ENCODE measurements around the gene BUB1. TPM values are rescaled to one million over a fixed set of nuclear protein-coding genes. Genes with fewer than 3 reads are reported as not detected.

BUB1 gene
- total RNA-seq, 1 donor from 2014 or later: 5.9 TPM

DNA sequence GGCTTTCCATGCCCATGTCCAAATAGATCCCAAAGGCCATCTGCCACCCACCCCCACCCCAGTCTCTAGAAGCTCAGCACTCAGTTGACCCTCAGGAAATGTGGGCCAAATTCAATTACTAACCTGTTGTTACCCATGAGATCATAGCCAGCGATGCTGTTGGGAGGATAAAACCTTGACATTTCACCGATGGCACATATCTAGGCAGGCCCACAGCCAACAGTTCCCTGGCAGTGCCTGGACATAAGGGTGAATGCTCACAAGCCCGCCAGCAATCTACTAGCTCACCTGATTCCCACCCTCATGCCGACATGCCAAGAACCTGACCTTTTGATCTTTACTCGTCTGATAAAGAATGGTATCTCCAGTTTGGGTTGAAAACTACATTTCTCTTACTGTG, 42.7 kb upstream of the BUB1 start:
- intact Hi-C loops (cut with micrococcal nuclease): no loop called here
- Mint-ChIP-seq H3K4me1 (no peaks in the 10 kb centered on the region), H3K27me3 (peaks cover 34% of the 10 kb centered on the region), H3K27ac (no peak overlapping the region), H3K9me3 (no peaks in the 10 kb centered on the region), H3K36me3 (ENCODE audit: low read depth) (no peaks in the 10 kb centered on the region), H3K4me3 (no peak overlapping the region)
- TF ChIP-seq, protein P1, sequence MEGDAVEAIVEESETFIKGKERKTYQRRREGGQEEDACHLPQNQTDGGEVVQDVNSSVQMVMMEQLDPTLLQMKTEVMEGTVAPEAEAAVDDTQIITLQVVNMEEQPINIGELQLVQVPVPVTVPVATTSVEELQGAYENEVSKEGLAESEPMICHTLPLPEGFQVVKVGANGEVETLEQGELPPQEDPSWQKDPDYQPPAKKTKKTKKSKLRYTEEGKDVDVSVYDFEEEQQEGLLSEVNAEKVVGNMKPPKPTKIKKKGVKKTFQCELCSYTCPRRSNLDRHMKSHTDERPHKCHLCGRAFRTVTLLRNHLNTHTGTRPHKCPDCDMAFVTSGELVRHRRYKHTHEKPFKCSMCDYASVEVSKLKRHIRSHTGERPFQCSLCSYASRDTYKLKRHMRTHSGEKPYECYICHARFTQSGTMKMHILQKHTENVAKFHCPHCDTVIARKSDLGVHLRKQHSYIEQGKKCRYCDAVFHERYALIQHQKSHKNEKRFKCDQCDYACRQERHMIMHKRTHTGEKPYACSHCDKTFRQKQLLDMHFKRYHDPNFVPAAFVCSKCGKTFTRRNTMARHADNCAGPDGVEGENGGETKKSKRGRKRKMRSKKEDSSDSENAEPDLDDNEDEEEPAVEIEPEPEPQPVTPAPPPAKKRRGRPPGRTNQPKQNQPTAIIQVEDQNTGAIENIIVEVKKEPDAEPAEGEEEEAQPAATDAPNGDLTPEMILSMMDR (IDR thresholded peaks at IDR 0.05): no peak
- no peak for ATAC-seq (ENCODE audit: low read depth)
- ChIA-PET POLR2A (no interaction called here), CTCF (no interaction called here)
- DNase-seq: no peak

DNA sequence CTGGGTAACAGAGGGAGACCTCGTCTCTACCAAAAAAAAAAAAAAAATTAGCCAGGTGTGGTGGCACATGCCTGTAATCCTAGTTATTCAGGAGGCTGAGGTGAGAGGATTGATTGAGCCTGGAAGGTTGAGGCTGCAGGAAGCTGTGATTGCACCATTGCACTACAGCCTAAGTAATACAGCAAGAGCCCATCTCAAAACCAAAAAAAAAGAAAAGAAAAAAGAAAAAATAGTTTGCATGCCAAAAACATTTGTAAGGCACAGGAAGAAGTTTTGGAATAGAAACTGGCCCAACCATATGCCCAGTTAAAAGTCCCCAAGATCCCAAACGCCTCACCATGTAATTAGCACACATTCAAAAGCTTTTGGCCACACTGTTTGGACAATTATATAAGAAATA, 41.1 kb upstream of the BUB1 start:
- intact Hi-C loops (cut with micrococcal nuclease): no loop called here

DNA sequence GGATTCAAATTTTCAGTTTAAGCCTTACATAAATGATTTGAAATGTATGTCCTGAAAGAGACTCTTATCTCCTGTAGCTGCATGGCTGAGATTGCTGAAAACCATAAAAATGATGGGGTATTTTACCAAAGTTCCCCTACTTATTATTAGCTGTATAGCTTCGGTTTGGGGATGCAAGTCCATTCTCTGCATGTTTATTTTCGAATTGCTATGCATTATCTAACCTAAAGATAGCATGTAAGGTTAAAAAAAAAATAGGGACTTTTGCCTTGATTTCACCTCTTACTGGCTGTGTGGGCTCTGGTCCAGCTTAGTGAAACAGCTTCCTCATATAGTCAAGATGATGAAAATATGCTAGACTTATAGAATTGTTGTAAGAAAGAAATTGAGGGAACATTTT, 40.5 kb upstream of the BUB1 start:
- intact Hi-C loops (cut with micrococcal nuclease): no loop called here
- CTCF ChIA-PET: no interaction called here
- POLR2A ChIA-PET: no interaction called here

More for the DNA sequence above, 41.1 kb upstream of the BUB1 start:
- no peaks in the 10 kb centered on the region for H3K4me1 Mint-ChIP-seq
- no peak overlapping the region for H3K4me3 Mint-ChIP-seq
- ATAC-seq (ENCODE audit: low read depth) (no peak), DNase-seq (no peak)
- TF ChIP-seq, protein P1 (IDR thresholded peaks at IDR 0.05): no peak
- H3K27ac Mint-ChIP-seq: no peak overlapping the region
- POLR2A ChIA-PET: interaction anchor here (0.6 kb wide), 1 partner anchor 425 kb away, joined by 3 read pairs; no protein-coding TSS in a partner anchor
- CTCF ChIA-PET: no interaction called here
- no peaks in the 10 kb centered on the region for H3K36me3 Mint-ChIP-seq (ENCODE audit: low read depth)
- no peaks in the 10 kb centered on the region for H3K9me3 Mint-ChIP-seq
- H3K27me3 Mint-ChIP-seq: peaks cover 37% of the 10 kb centered on the region

DNA sequence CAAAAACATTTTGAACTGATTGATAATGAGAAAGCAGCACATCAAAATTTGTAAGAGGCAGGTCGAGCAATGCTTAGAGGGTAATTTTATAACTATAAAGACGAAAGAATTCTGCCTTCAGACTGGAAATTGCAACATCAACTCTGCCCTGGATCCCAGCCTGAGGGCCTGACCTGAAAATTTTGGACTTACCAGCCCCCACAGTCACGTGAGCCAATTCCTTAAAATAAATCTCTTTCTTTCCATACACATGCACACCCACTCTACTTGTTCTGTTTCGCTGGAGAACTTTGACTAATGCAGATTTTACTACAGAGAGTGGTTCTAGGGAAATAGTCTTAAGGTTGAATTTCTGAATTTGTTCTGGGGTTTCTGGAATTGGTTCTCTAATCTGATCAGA, 39.9 kb upstream of the BUB1 start:
- intact Hi-C loops (cut with micrococcal nuclease): no loop called here
- Mint-ChIP-seq H3K4me1 (no peaks in the 10 kb centered on the region), H3K27me3 (peaks cover 34% of the 10 kb centered on the region), H3K9me3 (no peaks in the 10 kb centered on the region), H3K27ac (no peak overlapping the region), H3K36me3 (ENCODE audit: low read depth) (no peaks in the 10 kb centered on the region), H3K4me3 (no peak overlapping the region)
- DNase-seq: no peak
- ChIA-PET CTCF (no interaction called here), POLR2A (no interaction called here)
- TF ChIP-seq, protein P1 (IDR thresholded peaks at IDR 0.05): no peak
- no peak for ATAC-seq (ENCODE audit: low read depth)

More for the DNA sequence above, 40.5 kb upstream of the BUB1 start:
- Mint-ChIP-seq H3K27ac (no peak overlapping the region), H3K9me3 (no peaks in the 10 kb centered on the region), H3K27me3 (peaks cover 35% of the 10 kb centered on the region), H3K4me3 (no peak overlapping the region), H3K4me1 (no peaks in the 10 kb centered on the region), H3K36me3 (ENCODE audit: low read depth) (no peaks in the 10 kb centered on the region)
- DNase-seq (no peak), ATAC-seq (ENCODE audit: low read depth) (no peak)
- TF ChIP-seq, protein P1 (IDR thresholded peaks at IDR 0.05): no peak

DNA sequence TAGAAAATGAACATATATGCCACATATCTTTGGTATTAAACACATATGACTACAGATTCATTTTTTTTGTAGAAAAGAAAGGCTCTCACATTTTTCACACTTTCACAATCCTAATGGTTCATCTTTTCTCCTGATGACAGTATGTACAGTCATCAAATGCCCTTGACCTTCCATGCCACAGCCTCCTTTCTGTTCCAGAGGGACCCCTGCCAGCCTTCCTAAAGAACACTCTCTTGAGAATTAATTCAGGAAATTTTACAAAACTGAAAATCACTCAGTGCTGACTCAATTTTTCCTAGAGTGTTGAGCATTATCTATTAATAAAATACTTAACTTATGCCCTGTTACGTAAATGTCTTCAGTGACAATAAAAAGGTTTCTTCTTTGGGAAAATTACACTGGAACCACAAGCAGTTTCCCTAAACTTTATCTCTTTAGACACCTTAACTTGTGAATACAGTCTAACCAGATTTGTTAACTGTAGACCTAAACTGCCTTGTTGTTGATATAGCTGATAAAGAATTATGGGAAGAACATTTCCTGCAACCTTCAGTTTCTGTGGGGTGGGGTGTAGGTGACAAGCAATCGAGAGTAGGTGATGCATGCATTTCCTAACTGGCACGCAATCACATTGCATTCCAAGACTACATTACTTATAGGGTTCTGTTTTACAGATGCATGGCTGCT, 39.2 kb upstream of the BUB1 start:
- Mint-ChIP-seq H3K27me3 (peaks cover 38% of the 10 kb centered on the region), H3K36me3 (ENCODE audit: low read depth) (no peaks in the 10 kb centered on the region)
- POLR2A ChIA-PET: no interaction called here

More for the DNA sequence above, 39.2 kb upstream of the BUB1 start:
- intact Hi-C loops (cut with micrococcal nuclease): no loop called here
- TF ChIP-seq, protein P1 (IDR thresholded peaks at IDR 0.05): no peak
- ATAC-seq (ENCODE audit: low read depth) (no peak), DNase-seq (no peak)
- Mint-ChIP-seq H3K9me3 (no peaks in the 10 kb centered on the region), H3K27ac (no peak overlapping the region), H3K4me1 (no peaks in the 10 kb centered on the region), H3K4me3 (no peak overlapping the region)
- CTCF ChIA-PET: no interaction called here
